KOPT-K1 (cell line): Measurements from ENCODE around the gene RMND5A.
"Not testable (repeated sequence)": the region's sequence is repeated elsewhere in the genome, so short reads cannot be mapped to it uniquely, and the experiment has no call there.

Source experiments
- H3K27ac ChIP-seq: fragments of 200-600 bp; sonication (generic); 2 replicates; pipeline ENCODE4 v1.5.1; 2016; ENCODE audit warnings: antibody characterized with exemption, mild to moderate bottlenecking, low read depth, low read length; ENCODE audit not compliant: poor library complexity, severe bottlenecking
- H3K36me3 ChIP-seq: fragments of 200-600 bp; sonication (generic); 2 replicates; pipeline ENCODE4 v1.5.1; 2017; ENCODE audit warnings: antibody characterized with exemption, mild to moderate bottlenecking, low read length, moderate library complexity; ENCODE audit not compliant: insufficient read depth
- H3K9me3 ChIP-seq: fragments of 200-600 bp; sonication (generic); 2 replicates; pipeline ENCODE4 v1.5.1; 2017; ENCODE audit warnings: antibody characterized with exemption, low read length, mild to moderate bottlenecking; ENCODE audit not compliant: insufficient read depth, poor library complexity, severe bottlenecking

Gene RMND5A

DNA sequence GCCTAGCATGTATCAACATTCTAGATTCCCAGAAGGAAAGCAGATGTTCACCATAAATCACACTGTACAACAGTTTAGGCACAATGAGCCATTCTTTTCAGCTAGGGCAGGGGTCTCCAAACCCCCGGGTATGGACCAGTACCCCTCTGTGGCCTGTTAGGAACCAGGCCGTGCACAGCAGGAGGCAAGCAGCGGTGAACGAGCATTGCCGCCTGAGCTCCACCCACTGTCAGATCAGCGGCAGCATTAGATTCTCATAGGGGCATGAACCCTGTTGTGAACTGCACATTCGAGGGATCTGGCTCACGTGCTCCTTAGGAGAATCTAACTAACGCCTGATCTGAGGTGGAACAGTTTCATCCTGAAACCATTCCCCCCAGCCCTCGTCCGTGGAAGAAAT is 19.8 kb downstream of the RMND5A start:
- H3K27ac ChIP-seq, H3K9me3 ChIP-seq: not testable (repeated sequence)
- peaks cover 20% of the 10 kb centered on the region for H3K36me3 ChIP-seq

- H3K36me3 ChIP-seq, result peaks cover 40% of the 10 kb centered on the region
- H3K9me3 ChIP-seq, H3K27ac ChIP-seq: not testable (repeated sequence)
Measured at GRCh38 chr2:86741889-86742498, 21.9 kb downstream of the RMND5A start.

- Histone ChIP-seq H3K9me3 (no peaks in the 10 kb centered on the region), H3K36me3 (peaks cover 51% of the 10 kb centered on the region), H3K27ac (no peak overlapping the region)
Measured at GRCh38 chr2:86744152-86744551, 24.1 kb downstream of the RMND5A start.

GRCh38 chr2:86746939-86747338 is 26.8 kb downstream of the RMND5A start:
- peaks cover 78% of the 10 kb centered on the region for H3K36me3 ChIP-seq
- H3K27ac ChIP-seq, result no peak overlapping the region
- no peaks in the 10 kb centered on the region for H3K9me3 ChIP-seq

DNA sequence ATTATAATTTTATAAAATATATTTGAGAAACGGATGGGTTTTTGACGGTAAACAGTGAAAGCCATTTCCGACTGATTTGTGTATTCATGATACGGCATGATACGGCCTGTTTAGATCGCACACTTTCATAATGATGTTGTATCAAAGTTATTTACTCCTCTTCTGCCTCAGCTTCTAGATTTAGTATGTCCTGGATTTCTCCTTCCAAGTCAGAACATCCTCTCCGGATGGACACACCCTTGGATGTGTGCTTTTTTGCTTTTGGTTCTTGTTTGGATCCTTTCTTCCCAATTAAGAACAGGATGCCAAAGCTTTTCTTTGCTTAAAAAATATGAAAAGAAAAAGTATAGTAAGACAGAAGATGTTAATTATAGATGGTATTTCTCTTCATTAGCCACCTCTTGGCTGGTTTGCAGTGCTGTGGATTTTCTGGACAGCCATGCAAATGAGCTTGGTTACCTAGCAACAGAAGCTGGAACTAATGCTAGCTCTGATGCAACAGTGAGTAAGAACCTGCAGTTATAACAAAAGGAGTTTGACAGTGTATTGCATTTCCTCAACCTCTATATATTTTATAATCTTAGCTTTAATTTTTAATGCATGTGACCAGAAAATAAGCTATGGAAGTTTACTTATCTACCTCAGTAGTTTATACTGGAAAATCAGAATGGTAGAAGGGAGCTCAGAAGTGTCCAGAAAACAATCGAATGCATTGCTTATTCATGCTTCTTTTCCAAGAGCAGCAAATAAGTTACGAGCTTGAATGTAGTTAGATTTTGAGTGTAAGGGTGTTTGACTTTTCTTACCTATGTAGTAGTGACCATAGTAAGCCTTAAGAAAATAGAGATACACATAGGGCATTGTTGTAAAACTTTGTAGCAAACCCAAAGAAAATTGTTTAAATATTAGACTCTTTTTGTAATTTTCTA is 27.9 kb downstream of the RMND5A start:
- Histone ChIP-seq H3K27ac (no peak overlapping the region), H3K9me3 (no peaks in the 10 kb centered on the region), H3K36me3 (peaks cover 86% of the 10 kb centered on the region)

DNA sequence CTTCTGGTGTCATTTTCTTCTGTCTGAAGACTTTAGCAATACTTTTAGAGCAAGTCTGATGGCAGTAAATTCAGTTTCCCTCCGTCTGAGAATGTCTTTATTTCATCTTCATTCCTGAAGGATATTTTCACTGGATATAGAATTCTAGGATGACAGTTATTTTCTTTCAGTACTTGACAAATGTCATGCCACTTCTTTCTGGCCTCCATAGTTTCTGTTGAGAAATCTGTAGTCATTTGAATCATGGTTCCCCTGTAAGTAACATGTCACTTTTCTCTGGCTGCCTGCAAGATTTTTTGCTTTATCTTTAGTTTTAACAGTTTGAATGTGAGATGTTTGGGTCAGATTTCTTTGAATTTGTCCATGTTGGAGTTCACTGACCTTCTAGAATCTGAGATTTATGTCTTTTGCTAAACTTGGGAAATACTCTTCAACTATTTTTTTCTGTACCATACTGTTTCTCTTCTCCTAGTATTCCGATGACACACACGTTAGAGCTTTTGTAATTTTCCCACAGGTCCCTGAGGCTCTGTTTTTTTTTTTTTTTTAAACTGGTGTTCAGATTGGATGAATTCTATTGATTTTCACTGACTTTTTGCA is 30.2 kb downstream of the RMND5A start:
- no peaks in the 10 kb centered on the region for H3K9me3 ChIP-seq
- H3K27ac ChIP-seq, result no peak overlapping the region
- H3K36me3 ChIP-seq, result peaks cover 89% of the 10 kb centered on the region

DNA sequence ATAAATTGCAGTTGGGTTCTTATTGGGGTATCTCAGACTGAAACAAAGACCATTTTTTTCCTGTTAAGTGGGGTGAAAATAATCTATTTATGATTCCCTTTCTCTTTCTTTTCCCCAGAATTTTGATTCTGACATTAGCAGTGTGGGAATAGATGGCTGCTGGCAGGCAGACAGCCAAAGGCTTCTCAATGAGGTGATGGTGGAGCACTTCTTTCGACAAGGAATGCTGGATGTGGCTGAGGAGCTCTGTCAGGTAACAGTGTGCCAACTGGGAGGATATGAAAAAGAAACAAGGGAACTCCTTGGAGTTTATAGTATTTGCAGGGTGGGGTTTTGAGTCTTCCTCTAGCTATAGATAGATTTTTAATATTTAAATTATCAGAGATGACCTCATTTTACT is 31.7 kb downstream of the RMND5A start:
- Histone ChIP-seq H3K9me3 (no peaks in the 10 kb centered on the region), H3K27ac (no peak overlapping the region), H3K36me3 (peaks cover 89% of the 10 kb centered on the region)

GRCh38 chr2:86752934-86753333 is 32.8 kb downstream of the RMND5A start:
- H3K27ac ChIP-seq, result no peak overlapping the region
- H3K36me3 ChIP-seq, result peaks cover 91% of the 10 kb centered on the region

DNA sequence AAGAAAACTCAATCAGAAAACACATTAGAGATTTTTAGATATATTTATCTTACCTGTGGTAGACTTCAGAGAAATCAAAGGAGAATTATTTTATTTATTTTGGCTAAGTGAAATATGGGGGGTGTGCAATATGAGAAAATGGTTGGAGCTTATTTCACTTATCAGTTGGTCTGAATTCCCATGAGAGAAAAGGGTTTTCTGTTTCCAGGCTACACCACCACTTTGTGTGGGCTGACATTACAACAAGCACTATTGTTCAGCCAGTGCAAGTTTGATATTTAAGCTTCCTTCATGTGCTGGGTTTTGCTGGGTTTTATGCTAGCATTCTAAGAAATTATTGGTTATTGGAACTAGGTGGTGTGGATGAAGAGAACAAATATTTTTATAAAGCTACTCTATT is 33.5 kb downstream of the RMND5A start:
- peaks cover 90% of the 10 kb centered on the region for H3K36me3 ChIP-seq
- no peaks in the 10 kb centered on the region for H3K9me3 ChIP-seq
- no peak overlapping the region for H3K27ac ChIP-seq

More at GRCh38 chr2:86752934-86753333, 32.8 kb downstream of the RMND5A start:
- H3K9me3 ChIP-seq, result no peaks in the 10 kb centered on the region

DNA sequence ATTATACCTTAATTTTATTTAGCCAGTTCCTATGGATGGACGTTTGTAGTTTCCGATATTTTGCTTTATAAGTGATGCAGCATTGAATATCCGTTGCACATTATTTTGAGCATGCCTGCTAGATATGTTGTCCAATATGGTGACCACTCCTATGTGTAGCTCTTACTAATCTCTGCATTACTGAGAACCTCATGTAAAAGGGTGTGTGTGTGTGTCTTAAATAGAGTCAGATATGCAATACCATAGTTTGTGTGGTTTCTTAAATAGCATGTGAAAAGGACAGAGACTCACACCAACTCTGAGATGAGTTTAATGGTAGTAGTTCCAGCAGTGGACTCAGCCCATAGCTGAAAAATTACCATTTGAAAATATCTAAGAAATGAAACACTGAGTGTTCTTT is 38.3 kb downstream of the RMND5A start:
- Histone ChIP-seq H3K27ac (no peak overlapping the region), H3K9me3 (no peaks in the 10 kb centered on the region), H3K36me3 (peaks cover 65% of the 10 kb centered on the region)

- Histone ChIP-seq H3K9me3 (no peaks in the 10 kb centered on the region), H3K27ac (no peak overlapping the region), H3K36me3 (peaks cover 50% of the 10 kb centered on the region)
Measured at GRCh38 chr2:86760371-86760770, 40.3 kb downstream of the RMND5A start.

- no peaks in the 10 kb centered on the region for H3K9me3 ChIP-seq
- H3K27ac ChIP-seq, result no peak overlapping the region
- peaks cover 62% of the 10 kb centered on the region for H3K36me3 ChIP-seq
Measured at GRCh38 chr2:86764661-86765309, 44.7 kb downstream of the RMND5A start.

- H3K36me3 ChIP-seq, result peaks cover 62% of the 10 kb centered on the region
- H3K9me3 ChIP-seq, result no peaks in the 10 kb centered on the region
- H3K27ac ChIP-seq, result no peak overlapping the region
Measured at GRCh38 chr2:86765310-86765695, 45.2 kb downstream of the RMND5A start.

DNA sequence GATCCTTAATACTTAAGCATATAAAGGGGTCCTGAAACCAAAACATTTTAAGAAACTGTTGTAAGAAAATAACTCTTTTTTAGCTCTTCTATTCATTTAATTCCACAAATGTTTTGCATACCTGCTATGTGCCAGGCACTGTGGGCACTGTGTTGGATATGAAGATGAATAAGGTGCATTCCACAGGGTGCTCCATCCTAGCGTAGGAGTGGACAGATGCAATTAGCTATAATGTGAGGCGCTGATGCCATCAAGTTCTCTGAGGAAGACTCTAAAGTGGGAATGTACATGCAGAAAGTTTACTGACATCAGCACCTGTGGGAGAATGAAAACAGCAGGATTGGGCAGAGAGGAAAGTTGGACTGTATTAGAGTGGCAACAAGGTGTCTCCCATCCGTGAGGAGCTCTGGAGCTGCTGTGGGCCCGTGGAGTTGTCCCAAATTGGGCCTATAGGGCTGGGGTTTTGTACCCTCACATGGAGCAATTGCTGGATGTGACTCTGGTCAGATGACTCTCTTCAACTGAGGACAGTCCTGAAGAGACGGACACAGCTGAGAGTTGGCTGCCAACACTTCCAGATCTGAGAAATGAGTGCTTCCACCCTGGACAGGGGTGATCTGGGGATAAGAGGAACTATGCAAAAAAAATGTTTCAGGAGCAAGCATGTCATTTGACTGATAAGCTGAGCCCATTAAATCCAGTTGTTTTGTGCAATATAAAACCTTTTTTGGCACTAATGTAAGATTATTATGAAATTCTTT is 48.3 kb downstream of the RMND5A start:
- Histone ChIP-seq H3K9me3 (no peaks in the 10 kb centered on the region), H3K27ac (no peak overlapping the region), H3K36me3 (peaks cover 82% of the 10 kb centered on the region)
